K562 (cell line): ENCODE measurements around the gene FILIP1L. TPM values are rescaled to one million over a fixed set of nuclear protein-coding genes. Genes with fewer than 3 reads are reported as not detected.

ENCODE experiments used
- CHD1 ChIP-seq: fragments of 200-600 bp; sonication (generic); IDR thresholded peaks from one replicate; pipeline ENCODE4 v1.6.1; 2012; ENCODE audit warnings: mild to moderate bottlenecking, moderate library complexity, low read length, inconsistent platforms
- CREBBP ChIP-seq: IDR thresholded peaks from one replicate; pipeline ENCODE4 v1.6.1; 2012; ENCODE audit warnings: low read depth, mild to moderate bottlenecking, control low read depth, inconsistent platforms, low read length
- NCOA2 ChIP-seq, 2 experiments: fragments of 450-650 bp; IDR thresholded peaks; 2 replicates each; pipeline ENCODE4 v1.6.1; 2018; ENCODE audit warnings: mild to moderate bottlenecking in 2 of 2, moderate library complexity in 1 of 2; ENCODE audit not compliant: partially characterized antibody in 2 of 2
- RB1 ChIP-seq: fragments of 450-650 bp; IDR thresholded peaks from 2 replicates; pipeline ENCODE4 v1.6.1; 2017; ENCODE audit warnings: low read depth, mild to moderate bottlenecking
- SAP30 ChIP-seq: fragments of 200-600 bp; sonication (generic); IDR thresholded peaks from 2 replicates; pipeline ENCODE4 v1.6.1; 2012; ENCODE audit warnings: borderline replicate concordance, low read depth, mild to moderate bottlenecking, moderate library complexity, low read length, control low read depth, inconsistent platforms; ENCODE audit not compliant: insufficient read depth, poor library complexity, severe bottlenecking
- SETDB1 ChIP-seq: IDR thresholded peaks from one replicate; pipeline ENCODE4 v1.6.1; 2012; ENCODE audit warnings: low read length, control low read depth, inconsistent platforms
- STAG1 ChIP-seq: sonication (generic); formaldehyde crosslinking; IDR thresholded peaks from 2 replicates; pipeline ENCODE4 v1.5.0; 2020; ENCODE audit warnings: missing genetic modification reagents, borderline replicate concordance
- ZFP1 ChIP-seq: fragments of 450-650 bp; formaldehyde crosslinking; IDR thresholded peaks from 2 replicates; pipeline ENCODE4 v1.4.0; 2020; ENCODE audit warnings: mild to moderate bottlenecking, mixed read lengths
- ZNF561 ChIP-seq: fragments of 450-650 bp; formaldehyde crosslinking; conservative IDR thresholded peaks from 2 replicates; pipeline ENCODE4 v1.4.0; 2020; ENCODE audit warnings: mild to moderate bottlenecking, moderate library complexity
- polyA plus RNA-seq, 8 experiments: library from polyadenylated mRNA; depleted of rRNA in 4 of 8; stranded (reverse) in 5 of 8; unstranded in 3 of 8; fragments of >200 nt; fragmentation: Nextera tagmentation in 2 of 8; fragmentation: Illumina TruSeq in 1 of 8; extraction: Ambion mirVana in 2 of 8; extraction: Trizol in 1 of 8; gene quantifications; 2 replicates each; pipeline versions ENCODE4 v1.2.1 to v1.2.3, GENCODE V29; 2011 to 2014; ENCODE audit warnings: inconsistent platforms in 1 of 8, missing spikeins in 1 of 8
- total RNA-seq, 7 experiments: library from RNA; depleted of rRNA in 6 of 7; stranded (reverse); fragments of >200 nt in 6 of 7; fragmentation: Illumina TruSeq in 2 of 7; extraction: Trizol in 2 of 7; gene quantifications; 2 replicates each; pipeline versions ENCODE4 v1.2.1 to v1.2.3, GENCODE V29; 2011 to 2021; ENCODE audit warnings: low replicate concordance in 1 of 7
- TF ChIP-seq, protein P1 (sequence below), 2 experiments: fragments of 450-650 bp; formaldehyde crosslinking in 1 of 2; IDR thresholded peaks; 2 replicates each; pipeline versions ENCODE4 v1.4.0 to v1.6.1; 2014 to 2020; ENCODE audit warnings: mild to moderate bottlenecking in 2 of 2, borderline replicate concordance in 1 of 2, low read depth in 1 of 2

Gene FILIP1L
- total and polyA plus RNA-seq, 9 of the 15 experiments (the other 6 are each of a cell fraction or from before 2014, with no cell fraction given), result 0.50 to 2.1 (median 1.1) TPM

DNA sequence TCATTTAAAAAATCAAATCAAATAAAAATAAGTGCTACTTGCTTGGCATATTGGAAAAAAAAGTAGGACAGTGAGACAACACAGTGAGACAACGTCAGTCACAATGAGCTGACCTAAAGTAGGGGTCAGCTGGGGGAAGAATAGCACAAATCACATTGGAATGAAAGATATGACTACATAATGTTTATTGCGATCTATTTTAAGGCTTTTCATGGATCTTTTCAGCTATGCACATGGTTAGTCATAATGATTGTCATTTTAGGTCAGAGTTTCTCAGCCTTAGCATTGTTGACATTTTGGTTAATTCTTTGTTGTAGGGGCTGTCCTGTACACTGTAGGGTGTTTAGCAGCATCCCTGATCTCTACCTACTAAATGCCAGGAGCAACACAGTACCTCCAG lies 252.1 kb downstream of the FILIP1L start (continued):
- TF ChIP-seq, protein P1, sequence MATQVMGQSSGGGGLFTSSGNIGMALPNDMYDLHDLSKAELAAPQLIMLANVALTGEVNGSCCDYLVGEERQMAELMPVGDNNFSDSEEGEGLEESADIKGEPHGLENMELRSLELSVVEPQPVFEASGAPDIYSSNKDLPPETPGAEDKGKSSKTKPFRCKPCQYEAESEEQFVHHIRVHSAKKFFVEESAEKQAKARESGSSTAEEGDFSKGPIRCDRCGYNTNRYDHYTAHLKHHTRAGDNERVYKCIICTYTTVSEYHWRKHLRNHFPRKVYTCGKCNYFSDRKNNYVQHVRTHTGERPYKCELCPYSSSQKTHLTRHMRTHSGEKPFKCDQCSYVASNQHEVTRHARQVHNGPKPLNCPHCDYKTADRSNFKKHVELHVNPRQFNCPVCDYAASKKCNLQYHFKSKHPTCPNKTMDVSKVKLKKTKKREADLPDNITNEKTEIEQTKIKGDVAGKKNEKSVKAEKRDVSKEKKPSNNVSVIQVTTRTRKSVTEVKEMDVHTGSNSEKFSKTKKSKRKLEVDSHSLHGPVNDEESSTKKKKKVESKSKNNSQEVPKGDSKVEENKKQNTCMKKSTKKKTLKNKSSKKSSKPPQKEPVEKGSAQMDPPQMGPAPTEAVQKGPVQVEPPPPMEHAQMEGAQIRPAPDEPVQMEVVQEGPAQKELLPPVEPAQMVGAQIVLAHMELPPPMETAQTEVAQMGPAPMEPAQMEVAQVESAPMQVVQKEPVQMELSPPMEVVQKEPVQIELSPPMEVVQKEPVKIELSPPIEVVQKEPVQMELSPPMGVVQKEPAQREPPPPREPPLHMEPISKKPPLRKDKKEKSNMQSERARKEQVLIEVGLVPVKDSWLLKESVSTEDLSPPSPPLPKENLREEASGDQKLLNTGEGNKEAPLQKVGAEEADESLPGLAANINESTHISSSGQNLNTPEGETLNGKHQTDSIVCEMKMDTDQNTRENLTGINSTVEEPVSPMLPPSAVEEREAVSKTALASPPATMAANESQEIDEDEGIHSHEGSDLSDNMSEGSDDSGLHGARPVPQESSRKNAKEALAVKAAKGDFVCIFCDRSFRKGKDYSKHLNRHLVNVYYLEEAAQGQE (IDR thresholded peaks at IDR 0.05; ENCODE audit: borderline replicate concordance), result no peak
- TF ChIP-seq, protein P1 (CRISPR knock-in tag; IDR thresholded peaks at IDR 0.05; ENCODE audit: low read depth), result no peak
- TF ChIP-seq ZNF561 (CRISPR knock-in tag) (no peak), STAG1 (CRISPR knock-in tag) (no peak), SAP30 (no peak), NCOA2 (IDR thresholded peaks at IDR 0.05; ENCODE audit: partially characterized antibody in 2 of 2) (no peak), RB1 (no peak), ZFP1 (CRISPR knock-in tag) (no peak), SETDB1 (no peak), CHD1 (no peak), CREBBP (no peak)
